ENCODE measurements around the gene SLC9A9. TPM values are rescaled to one million over a fixed set of nuclear protein-coding genes. Genes with fewer than 3 reads are reported as not detected.

The SLC9A9 gene
- polyA plus RNA-seq, 1 of the 3 experiments (the other 2 are of a cell fraction) = 0.05 TPM

DNA sequence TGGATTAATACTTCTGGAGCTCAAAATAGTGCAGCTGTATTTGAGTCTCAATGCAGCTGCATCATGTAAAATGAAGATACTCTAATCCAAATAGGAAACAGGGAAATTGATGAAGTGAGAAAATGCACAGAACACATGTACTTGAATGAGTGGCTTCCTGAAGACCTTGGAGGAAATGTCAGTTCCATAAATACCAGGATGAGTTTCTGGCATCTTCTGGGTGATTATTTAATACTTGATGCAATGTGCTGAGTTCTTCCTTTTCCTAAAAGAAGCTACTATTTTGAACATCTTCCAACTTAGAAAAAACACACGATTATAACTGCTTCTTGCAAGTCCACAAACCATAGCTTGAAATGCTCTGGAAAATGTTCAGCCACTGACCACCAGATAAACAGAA, 162.8 kb downstream of the SLC9A9 start (continued):
- no peak for TF ChIP-seq RFX5 (IDR thresholded peaks at IDR 0.05; ENCODE audit: low read length)

DNA sequence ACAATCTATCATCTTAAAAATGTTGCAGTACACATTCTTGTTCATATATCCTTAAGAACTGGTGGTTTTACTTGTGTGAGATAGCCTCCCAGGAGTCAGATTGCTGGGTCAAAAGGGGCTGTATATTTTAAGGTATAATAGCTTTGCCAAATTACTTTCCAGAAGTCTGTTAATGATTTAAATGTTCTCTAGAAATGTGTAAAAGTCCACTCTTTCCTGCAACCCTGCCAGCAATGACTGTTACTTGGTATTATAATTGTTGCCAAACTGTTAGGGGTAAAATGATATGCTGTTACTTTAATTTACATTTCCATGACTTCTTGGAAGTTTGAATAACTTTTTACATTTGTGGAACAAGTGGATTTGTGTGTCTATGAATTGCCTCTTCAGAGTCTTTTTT, 170.8 kb downstream of the SLC9A9 start:
- Histone ChIP-seq H3K4me3 (ENCODE audit: low read depth in 2 of 2, low read length in 1 of 2) (no peak overlapping the region), H3K27me3 (ENCODE audit: insufficient read depth) (peaks cover 17% of the 10 kb centered on the region; the same call in 1 of the 2 replicates), H3K4me1 (ENCODE audit: control insufficient read depth in 1 of 2, insufficient read depth in 2 of 2, low read depth in 1 of 2, low read length in 1 of 2) (no peaks in the 10 kb centered on the region), H3K9ac (no peak overlapping the region), H3K9me2 (no peaks in the 10 kb centered on the region), H3F3A (replicated peaks; ENCODE audit: insufficient read depth) (no peaks in the 10 kb centered on the region), H3K9me3 (no peaks in the 10 kb centered on the region), H3K4me2 (no peak overlapping the region), H3K27ac (ENCODE audit: low read depth in 2 of 2, low read length in 1 of 2) (no peak overlapping the region), H4K20me1 (ENCODE audit: insufficient read depth) (no peaks in the 10 kb centered on the region), H3K36me3 (replicated peaks in 1 of 2; ENCODE audit: control insufficient read depth in 1 of 2, insufficient read depth in 2 of 2, low read length in 1 of 2) (no peaks in the 10 kb centered on the region), H2AFZ (ENCODE audit: low read depth) (no peak overlapping the region), H3K79me2 (ENCODE audit: insufficient read depth) (no peaks in the 10 kb centered on the region)
- no peak for DNase-seq
- ChIA-PET CTCF (no interaction called here), POLR2A (no interaction called here)
- TF ChIP-seq JUND (IDR thresholded peaks at IDR 0.05) (no peak), YY1 (IDR thresholded peaks at IDR 0.05; ENCODE audit: low read depth) (no peak), RFX5 (IDR thresholded peaks at IDR 0.05; ENCODE audit: low read length) (no peak), GATA2 (CRISPR knock-in tag; IDR thresholded peaks at IDR 0.05) (no peak)
- TF ChIP-seq, protein P1, sequence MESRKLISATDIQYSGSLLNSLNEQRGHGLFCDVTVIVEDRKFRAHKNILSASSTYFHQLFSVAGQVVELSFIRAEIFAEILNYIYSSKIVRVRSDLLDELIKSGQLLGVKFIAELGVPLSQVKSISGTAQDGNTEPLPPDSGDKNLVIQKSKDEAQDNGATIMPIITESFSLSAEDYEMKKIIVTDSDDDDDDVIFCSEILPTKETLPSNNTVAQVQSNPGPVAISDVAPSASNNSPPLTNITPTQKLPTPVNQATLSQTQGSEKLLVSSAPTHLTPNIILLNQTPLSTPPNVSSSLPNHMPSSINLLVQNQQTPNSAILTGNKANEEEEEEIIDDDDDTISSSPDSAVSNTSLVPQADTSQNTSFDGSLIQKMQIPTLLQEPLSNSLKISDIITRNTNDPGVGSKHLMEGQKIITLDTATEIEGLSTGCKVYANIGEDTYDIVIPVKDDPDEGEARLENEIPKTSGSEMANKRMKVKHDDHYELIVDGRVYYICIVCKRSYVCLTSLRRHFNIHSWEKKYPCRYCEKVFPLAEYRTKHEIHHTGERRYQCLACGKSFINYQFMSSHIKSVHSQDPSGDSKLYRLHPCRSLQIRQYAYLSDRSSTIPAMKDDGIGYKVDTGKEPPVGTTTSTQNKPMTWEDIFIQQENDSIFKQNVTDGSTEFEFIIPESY (IDR thresholded peaks at IDR 0.05; ENCODE audit: borderline replicate concordance, low read depth) = no peak

DNA sequence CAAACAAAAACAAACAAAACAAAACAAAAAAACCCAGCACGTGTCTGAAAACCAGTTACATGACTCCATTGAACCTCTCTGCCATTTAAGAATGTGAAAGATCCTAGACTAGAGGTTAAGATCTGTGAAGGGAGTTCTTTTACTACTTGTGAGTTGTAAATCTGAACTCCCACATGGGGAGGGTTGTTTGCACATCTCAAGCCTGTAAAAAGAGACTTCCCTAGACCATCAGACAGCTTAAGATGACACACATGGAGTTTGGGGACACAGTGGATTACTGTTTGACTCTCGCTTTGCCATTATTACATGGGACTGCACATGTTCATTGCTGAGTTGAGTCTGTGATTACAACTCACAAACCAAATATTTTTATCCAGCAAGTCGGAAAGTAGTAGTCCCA, 171.5 kb downstream of the SLC9A9 start:
- Histone ChIP-seq H3F3A (replicated peaks; ENCODE audit: insufficient read depth) (no peaks in the 10 kb centered on the region), H3K9me3 (no peaks in the 10 kb centered on the region), H3K4me2 (no peak overlapping the region), H4K20me1 (ENCODE audit: insufficient read depth) (no peaks in the 10 kb centered on the region), H3K27me3 (ENCODE audit: insufficient read depth) (peaks cover 17% of the 10 kb centered on the region; the same call in 1 of the 2 replicates), H3K27ac (ENCODE audit: low read depth in 2 of 2, low read length in 1 of 2) (no peak overlapping the region), H2AFZ (ENCODE audit: low read depth) (no peak overlapping the region), H3K4me1 (ENCODE audit: control insufficient read depth in 1 of 2, insufficient read depth in 2 of 2, low read depth in 1 of 2, low read length in 1 of 2) (no peaks in the 10 kb centered on the region), H3K9me2 (no peaks in the 10 kb centered on the region), H3K79me2 (ENCODE audit: insufficient read depth) (no peaks in the 10 kb centered on the region), H3K4me3 (ENCODE audit: low read depth in 2 of 2, low read length in 1 of 2) (no peak overlapping the region), H3K9ac (no peak overlapping the region), H3K36me3 (replicated peaks in 1 of 2; ENCODE audit: control insufficient read depth in 1 of 2, insufficient read depth in 2 of 2, low read length in 1 of 2) (no peaks in the 10 kb centered on the region)
- TF ChIP-seq GATA2 (CRISPR knock-in tag; IDR thresholded peaks at IDR 0.05) (no peak), ELF1 (IDR thresholded peaks at IDR 0.05) (no peak), NRF1 (IDR thresholded peaks at IDR 0.05; ENCODE audit: low read depth, low read length) (no peak), MXI1 (IDR thresholded peaks at IDR 0.05; ENCODE audit: low read depth, low read length) (no peak), FOXJ3 (CRISPR knock-in tag; IDR thresholded peaks at IDR 0.05) (no peak), SMC3 (IDR thresholded peaks at IDR 0.05; ENCODE audit: low read depth, low read length) (no peak), CHD2 (IDR thresholded peaks at IDR 0.05; ENCODE audit: low read length, partially characterized antibody) (no peak), GABPA (IDR thresholded peaks at IDR 0.05; ENCODE audit: low read depth) (no peak), YY1 (IDR thresholded peaks at IDR 0.05; ENCODE audit: low read depth) (no peak), NFIC (IDR thresholded peaks at IDR 0.05; ENCODE audit: borderline replicate concordance) (no peak), EP300 (IDR thresholded peaks at IDR 0.05; ENCODE audit: borderline replicate concordance in 1 of 2, low read depth in 1 of 2, low read length in 1 of 2) (no peak), TCF12 (IDR thresholded peaks at IDR 0.05) (no peak), FOXM1 (IDR thresholded peaks at IDR 0.05; ENCODE audit: low read depth) (no peak), FOSL2 (IDR thresholded peaks at IDR 0.05; ENCODE audit: borderline replicate concordance, low read depth) (no peak), EZH2phosphoT487 (IDR thresholded peaks at IDR 0.05; ENCODE audit: borderline replicate concordance, low read depth) (no peak), RAD21 (IDR thresholded peaks at IDR 0.05; ENCODE audit: low read length) (no peak), RFX5 (IDR thresholded peaks at IDR 0.05; ENCODE audit: low read length) (no peak)
- TF ChIP-seq, protein P2, sequence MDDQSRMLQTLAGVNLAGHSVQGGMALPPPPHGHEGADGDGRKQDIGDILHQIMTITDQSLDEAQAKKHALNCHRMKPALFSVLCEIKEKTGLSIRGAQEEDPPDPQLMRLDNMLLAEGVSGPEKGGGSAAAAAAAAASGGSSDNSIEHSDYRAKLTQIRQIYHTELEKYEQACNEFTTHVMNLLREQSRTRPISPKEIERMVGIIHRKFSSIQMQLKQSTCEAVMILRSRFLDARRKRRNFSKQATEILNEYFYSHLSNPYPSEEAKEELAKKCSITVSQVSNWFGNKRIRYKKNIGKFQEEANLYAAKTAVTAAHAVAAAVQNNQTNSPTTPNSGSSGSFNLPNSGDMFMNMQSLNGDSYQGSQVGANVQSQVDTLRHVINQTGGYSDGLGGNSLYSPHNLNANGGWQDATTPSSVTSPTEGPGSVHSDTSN (IDR thresholded peaks at IDR 0.05) = no peak
- CTCF ChIA-PET = no interaction called here
- 2% methylated on average over 3 of the region's 3 CpGs for WGBS (ENCODE audit: low lambda C conversion rate)
- DNase-seq = no peak
- POLR2A ChIA-PET = no interaction called here

Data from SK-N-SH (cell line).